ENCODE results near the gene CHRNA4. TPM values are rescaled to one million over a fixed set of nuclear protein-coding genes. Genes with fewer than 3 reads are reported as not detected.

The CHRNA4 gene
- total RNA-seq, 1 experiment from 2014 or later: not detected

DNA sequence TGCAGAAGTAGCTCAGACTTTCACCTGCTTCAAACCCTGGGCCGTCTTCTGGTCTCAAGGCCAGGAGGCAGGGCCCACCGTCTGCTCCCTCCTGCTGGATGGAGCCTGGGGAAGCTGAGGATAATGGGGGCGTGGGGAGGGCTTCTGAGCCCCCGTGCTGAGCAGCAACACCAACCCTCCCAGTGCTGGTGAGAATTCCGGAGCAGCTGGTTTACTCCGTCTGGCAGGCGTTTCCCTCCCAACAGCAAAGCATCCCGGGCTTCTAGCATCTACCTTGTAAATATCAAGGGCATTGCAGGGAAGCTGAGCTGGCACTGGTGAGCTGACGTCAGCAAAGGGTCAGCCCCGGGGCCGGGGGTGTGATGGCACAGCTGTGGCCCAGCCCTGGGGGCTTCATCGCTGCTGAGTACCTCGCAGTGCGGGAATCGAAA lies 16.8 kb upstream of the CHRNA4 start:
- no peak for DNase-seq (ENCODE audit: low read depth)

DNA sequence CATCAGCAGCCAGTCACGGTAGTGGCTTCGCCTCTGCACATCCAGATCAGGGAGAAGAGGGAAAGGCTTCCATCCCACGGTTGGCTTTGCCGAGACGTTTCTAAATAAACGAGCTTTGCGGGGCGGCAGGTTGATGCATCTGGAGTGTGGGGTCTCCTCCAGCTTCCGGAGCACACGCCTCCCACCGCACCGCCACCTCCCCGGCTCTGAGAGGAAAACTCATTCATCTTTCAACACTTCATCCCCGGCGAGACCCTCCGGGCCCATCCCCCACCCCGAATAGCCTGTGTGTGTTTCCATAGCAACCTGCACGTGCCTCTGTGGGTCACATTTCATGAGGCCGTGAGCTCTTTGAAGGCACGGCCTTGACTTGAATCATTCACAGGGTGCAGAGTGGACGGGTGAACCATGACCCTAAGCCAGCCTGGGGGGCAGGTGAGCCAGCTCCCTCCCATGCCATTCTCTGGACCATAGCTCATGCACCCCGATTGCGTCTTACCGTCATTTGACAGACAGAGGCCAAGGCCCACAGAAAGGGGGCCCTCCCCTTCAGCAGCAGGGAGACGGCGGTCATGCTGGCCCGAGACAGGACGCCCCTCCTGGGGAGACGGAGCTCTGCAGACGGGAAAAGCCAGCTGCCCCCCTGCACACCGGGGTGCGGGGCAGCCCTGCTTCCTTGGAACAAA lies 16.2 kb upstream of the CHRNA4 start:
- no peak for DNase-seq (ENCODE audit: low read depth)

DNA sequence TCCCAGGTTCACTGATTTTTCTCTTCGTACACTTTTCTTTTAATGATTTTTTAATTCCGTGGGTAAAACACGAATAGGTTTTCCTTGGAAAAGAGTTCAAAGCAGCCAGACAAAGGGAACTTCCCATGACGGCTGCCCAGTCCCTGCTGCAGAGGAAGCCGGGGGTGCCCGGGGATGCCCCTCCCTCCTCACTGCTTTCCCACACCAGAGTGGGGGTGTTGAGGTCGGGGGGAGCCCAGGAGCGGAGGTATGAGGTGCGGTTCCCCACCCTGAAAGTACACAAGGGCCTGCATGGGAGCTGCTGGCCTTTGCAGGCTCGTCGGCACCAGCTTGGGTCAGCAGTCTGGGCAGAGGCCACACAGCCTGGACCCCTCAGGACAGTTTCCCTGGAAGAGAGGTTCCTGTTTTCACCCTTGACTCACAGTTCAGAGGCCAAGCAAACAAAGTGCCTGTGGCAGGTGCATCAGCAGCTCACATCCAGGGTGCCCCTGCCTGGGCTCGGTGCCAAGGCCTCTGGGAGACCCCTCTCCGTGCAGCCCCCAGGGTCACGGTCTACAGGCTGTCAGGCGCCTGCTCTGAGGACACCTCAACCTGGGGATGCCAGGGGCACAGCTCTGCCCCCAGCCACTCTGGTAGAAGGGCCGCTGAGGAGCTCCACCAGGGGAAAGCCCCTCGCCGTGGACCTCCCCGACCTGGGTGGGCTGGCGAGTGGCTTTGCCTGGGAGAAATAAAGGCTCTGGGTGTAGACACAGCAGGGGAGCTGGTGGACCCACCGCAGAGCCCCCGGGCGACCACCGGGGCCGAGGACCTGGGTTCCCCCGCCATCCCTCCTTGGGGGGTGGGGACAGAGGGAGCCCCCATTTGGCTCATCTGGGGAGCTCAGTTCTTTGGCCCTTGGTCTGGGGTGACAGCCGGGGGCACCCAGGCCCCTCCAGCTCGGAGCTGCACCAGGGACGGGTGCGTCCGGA lies 15.4 kb upstream of the CHRNA4 start:
- DNase-seq (ENCODE audit: low read depth): no peak

DNA sequence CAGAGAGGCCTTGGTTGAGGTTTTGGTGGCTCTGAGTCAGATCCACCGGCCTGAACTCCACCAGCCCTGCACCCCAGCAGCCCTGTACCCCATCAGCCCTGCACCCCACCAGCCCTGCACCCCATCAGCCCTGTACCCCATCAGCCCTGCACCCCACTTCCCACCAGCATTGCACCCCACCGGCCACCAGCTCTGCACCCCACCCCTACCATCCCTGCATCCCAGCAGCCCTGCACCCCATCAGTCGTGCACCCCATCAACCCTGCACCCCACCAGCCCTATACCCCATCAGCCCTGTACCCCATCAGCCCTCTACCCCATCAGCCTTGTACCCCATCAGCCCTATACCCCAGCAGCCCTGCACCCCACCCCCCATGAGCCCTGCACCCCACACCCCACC lies 14.3 kb upstream of the CHRNA4 start:
- no peak for DNase-seq (ENCODE audit: low read depth)

DNA sequence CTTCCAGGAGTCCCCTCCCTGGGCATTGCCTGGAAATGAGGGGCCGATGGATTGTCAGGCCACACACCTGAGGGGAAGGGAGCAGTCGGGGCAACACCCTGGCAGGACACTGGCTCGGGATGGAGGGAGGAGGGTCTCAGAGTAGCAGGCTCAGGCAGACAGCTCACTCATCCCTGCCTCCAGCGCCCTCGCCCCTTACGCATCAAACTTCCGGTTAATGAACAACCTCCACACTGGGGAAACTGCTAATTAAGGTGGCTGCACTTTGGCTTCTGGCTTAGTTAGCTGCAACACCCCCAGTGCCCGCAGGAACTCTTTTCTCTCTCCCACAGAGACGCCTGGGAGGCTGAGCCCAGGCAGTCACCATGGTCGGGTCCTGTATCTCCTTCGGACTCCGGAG lies 13.4 kb upstream of the CHRNA4 start:
- no peak for DNase-seq (ENCODE audit: low read depth)

DNA sequence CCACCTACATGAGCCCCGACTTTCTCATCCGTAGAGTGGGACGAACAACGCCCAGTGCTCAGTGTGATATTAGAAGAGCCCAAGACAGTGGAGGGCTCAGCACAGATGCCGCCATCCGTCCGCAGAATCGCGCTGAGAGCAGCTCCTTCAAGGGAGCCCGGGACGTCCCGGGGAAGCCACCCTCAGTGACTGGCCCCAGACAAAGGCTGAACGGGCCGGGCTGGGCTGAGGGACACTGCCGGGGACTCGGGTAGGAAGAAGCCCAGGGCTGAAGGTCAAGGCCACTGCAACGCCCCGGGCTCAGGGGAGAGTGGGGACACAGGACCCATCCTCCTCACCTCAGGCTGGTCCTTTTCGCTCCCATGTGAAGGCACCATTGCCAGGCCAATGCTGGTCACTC lies 12.8 kb upstream of the CHRNA4 start:
- no peak for DNase-seq (ENCODE audit: low read depth)

DNA sequence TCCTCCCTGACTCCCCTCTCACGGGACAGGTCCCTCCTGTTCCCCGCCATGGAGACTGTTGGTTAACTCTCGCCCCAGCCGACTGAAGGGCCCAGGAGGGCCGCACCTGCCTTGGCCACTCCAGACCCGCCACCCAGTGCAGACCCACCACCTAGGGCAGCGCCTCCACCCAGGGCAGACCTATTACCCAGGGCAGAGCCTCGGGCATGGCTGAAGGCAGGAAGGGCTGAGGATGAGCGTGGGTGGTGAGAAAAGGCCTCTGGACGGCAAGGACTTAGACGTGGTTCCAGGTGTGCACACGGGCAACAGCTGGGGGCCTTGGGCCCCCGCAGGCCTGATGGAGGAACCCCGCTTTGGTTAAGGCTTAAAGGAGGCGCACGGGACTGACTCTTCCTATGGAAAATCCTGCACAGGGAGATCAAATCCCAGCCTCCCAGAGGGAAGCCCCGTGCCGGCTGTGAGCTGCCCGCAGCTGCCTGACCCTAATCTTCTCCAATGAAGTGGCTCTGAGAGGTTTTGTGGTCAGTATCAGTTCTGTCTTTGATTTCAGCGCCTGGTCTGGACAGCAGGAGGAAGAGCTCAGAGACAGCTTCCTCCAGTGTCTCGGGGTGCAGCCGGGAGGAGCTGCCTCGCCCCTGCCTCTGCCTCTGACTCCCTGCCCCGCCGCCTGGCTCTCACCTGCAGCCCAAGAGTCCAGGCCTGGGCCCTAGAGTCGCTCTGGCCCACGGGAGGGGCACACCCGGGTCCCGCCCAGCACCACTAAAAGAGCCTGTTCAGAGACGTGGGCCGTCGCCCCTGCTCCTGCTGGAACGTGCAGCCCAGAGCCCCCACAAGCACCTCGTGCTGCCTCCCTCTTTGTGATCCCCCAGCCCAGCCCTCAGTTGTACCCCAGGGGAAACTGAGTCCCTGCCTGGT lies 12.1 kb upstream of the CHRNA4 start:
- no peak for DNase-seq (ENCODE audit: low read depth)

DNA sequence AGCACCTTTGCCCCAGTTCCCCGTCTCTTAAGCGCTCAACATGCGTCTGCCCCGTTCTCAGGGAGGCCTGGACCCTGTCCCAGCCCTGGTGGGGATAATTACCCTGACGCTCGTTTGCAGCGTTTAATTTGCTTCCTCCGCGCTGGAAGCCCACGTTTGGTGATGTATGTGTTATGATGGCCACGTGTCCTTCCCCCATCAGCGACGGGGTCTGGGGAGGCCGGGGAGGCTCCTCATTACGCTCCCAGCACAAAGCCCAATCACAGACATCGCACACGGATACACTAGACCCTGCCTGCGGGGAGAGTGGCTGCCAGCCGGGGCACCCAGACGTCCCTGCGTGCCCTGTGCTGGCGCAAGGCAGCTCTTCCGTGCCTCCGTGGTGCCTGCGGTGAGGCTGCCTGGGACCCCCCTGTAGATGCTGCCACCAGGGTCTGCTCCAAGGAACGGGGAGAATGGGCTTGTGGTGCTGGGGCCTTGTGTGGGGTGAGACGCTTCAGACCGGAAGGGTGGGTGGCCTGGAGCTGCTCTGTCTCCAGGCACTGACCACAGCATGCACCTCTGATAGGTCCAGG lies 10.2 kb upstream of the CHRNA4 start:
- DNase-seq (ENCODE audit: low read depth): no peak

DNA sequence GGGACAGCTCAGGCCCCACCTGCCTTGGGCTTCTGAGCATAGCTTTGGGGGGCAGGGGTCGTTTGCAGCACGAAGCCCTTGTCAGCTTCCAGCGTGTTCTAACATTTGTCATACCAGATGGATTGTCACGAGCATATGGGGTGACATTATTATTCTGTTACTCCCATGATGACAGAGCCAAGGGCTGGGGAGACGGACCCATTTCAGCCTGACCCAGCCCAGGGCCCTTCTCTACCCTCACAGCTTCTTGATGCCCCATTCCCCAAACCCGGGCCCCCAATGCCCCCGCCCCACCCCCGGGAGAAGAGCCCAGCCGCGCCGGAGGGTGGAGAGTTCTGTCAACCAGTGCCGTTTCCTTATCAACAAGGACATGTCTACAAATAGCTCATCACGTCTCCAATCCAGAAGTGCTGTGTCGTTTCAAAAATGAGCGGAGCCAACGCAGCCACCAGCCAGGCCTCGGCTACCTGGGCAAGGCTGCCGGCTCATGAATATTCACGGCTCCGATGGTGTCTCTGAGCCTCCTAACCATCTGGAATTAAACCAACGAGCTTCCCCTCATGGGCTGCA lies 9.6 kb upstream of the CHRNA4 start:
- DNase-seq (ENCODE audit: low read depth): no peak

DNA sequence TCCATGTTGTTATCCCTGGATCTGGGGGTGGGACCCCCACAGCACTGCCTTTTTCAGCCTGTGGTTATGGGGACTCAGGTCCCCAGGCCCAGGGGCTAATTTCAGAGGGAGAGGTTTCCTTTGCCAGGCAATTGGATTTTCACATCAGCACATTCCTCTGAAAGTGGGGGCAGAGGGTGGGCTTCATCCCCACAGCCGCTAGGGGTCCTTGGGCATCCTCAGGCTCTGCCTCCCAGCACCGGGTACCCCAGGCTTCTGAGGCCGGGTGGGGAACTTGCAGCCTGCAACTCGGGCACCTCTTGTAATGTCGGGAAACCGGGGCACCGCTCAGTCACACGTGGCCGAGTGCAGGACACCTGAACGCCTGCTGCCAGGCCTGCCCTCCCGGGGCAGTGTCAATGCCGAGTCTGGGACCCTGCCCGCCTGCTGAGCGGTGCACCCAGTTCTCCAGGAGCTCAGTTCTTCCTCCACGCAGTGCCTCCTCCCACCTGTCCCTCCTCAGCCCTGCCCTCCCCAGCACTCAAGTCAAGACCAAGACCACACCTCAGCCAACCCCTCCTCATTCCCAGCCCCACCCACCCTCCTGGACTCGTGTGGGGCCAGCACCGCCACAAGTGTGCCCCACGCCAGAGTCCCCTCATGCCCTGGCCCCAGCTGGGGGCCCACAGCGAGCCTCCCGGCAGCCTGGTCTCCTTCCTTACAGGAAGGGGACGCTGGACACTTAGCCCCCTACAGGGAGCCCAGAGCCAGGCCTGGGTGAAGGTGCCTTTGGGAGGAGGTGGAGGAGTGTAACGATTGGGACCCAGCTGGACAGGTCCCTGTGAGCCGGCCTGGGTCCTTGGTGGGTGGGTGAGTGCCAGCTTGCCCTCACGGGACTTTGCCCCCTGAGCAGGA lies 8.8 kb upstream of the CHRNA4 start:
- DNase-seq (ENCODE audit: low read depth): no peak

DNA sequence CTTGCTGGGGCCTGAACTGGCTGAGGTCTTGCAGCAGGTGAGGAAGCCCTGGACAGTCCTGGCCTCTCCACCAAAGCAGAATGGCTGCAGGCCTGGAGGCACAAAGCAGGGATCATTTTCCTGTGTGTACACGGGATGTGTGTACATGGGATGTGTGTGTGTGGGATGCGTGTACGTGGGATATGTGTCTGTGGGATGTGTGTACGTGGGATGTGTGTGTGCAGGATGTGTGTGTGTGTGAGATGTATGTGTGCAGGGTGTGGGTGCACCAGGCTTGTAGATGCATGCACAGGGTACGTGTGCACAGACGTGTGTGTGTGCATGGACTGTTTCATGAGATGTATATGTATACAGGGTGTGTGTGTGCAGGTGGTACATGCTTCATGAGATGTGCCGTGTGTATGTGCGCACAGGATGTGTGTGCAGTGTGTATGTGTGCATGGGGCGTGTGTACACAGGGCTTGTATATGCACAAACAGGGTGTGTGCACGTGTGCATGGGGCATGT lies 7.9 kb upstream of the CHRNA4 start:
- DNase-seq (ENCODE audit: low read depth): no peak

DNA sequence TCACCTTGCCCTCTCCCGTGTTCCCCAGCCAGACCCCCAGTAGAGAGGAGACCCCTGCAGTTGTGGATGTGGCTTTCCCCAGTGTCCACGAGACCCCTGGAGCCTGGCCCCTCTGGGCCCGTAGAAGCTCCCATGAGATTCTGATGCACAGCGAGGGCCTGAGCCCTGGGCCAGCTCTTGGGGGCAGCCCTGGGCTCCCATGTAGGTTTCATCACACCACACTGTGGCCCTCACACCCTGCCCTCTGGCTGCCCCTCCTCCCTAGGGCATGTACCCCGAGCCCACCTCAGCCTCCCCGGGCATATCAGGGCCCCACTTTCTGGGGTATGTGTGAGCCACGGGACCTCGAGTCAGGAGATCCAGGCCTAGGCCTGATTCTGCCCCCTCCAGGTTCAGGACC lies 7.0 kb upstream of the CHRNA4 start:
- no peak for DNase-seq (ENCODE audit: low read depth)

DNA sequence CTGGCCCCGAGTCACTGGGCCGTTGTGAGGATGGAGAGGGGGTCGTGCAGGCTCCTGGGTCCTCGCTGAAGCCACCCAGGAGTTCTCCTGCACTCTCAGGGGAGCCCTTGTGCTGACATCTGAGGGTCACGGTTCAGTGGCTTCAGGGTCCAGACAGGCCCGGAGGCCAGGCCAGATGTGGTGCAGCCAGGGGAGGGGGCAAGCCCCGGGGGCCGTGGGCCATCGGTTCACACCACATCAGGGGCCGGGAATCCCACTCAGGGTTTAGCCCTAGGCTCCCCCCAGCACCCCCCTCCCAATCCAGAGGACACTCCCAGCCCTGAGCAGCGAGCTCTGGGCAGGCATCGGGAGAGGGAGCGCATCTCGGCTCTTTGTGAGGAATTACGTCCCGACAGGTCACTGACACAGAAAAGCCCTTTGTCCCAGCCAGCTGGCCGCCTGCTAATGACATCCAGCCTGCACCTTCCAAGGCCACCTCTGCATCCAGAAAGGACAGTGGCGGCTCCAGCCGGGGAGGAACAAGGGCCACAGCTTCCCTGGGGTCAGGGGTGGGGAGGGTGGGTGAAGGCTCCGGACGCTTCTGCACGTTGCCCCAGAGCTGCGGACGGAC lies 6.4 kb upstream of the CHRNA4 start:
- DNase-seq (ENCODE audit: low read depth): no peak

DNA sequence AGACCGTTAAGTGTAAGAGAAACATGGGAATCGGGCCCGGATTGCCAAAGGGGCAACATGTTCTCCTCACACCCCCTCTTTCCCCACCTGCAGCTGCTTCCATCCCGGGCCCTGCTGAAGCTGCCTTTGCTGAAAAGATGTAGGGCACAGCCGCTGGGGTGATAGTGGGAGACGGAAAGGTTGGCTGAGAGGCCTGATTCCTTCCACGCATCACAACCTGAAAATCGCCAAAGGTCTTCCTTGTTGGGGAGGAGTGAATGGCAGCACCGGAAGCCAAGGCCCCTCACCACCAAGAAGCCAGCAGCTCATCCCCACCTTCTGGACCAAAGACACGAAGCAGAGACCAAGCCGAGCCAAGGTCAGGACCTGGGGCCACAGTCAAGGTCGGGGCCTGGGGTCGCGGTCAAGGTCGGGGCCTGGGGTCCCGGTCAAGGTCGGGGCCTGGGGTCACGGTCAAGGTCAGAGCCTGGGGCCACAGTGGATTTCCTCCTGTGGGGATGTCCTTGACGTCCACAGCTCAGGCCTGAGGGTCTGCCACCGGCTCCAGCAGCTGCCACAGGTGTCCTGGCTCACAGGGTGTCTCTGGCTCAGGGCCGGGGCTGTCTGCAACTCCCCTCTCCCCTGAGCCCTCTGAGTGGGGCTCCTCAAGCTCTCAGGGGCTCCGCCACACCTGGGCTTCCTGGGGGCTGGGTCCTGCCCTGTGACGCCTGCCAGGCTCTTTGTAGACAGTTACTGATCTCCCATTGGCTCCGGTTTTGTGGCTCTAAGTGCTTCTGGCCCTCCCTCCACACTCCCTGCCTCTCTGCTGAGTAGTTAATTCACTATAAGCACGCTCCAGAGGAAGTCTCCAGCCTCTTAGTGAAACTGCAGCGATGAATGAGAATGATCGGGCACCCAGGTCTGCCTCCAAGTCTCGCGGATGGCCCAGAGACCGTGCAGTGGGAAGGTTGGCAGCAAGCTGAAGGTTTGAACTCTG lies 5.5 kb upstream of the CHRNA4 start:
- DNase-seq (ENCODE audit: low read depth): no peak

DNA sequence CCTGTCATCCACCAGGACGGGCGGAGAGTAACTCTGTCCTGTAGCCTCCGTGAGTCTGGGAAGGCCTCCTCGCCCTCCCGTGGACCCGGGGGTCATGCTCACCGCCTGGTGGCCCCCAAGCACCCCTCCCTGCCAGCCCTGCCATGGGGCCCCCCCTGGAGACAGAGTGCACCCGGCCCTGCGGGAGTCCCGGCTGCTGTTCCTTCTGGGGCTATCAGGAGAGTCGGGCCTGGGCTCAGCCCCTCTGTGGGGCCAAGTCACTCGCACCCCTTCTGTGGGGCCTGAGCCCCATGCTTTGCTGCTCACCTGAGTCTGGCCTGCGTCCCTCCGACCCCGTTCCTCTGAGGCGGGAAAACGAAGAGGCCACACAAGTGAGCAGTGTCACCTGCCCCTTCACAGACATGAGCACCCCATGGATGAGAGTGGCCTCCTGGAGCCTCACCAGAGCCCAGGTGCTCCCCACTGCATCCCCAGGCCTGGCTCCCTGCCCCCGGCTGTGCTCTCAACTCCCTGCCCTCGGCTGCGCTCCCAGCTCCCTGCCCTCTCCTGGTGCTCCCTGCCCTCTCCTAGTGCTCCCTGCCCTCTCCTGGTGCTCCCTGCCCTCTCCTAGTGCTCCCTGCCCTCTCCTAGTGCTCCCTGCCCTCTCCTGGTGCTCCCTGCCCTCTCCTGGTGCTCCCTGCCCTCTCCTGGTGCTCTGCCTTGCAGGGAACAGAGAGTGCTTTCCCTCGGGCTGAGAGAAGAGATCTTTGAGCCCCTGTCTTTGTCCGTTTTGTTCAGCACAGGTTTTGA lies 4.6 kb upstream of the CHRNA4 start:
- no peak for DNase-seq (ENCODE audit: low read depth)

DNA sequence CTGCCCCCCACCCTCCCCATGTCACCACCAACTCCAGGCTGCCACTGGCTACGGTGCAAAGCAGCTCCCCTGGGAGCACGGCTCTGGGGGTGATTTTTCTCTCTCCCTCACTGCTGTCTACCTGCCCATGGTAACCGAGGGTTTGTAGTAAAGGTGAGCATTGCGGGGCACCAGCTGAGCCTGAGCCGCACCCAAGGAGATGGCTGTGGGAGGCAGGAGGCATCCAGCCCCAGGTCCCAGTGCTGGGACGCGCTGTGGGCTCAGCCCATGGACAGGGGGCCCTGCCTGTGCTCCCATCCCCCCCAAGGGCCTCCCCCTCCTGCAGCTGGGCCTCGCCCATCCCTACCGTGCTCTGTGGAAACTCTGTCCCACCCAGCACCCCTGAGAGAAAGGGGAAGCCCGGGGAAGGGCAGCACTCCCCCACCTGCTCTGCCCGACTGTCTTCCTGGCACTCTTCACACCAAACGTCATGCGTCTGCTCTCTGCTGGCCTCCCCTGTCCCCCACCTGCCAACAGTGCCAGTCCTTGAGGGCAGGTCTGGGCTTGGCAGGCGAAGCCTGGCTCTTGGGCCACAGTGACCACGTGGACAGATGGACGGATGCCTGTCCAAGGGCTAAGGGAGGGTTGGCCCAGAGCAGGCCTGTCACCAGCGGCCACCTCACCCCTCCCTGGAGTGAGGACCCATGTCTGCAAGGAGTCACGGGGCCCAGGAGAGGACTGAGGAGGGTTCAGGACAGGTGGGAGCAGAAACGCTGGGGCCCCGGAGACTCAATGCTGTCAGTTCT lies 3.8 kb upstream of the CHRNA4 start:
- DNase-seq (ENCODE audit: low read depth): no peak

All from Daoy (cell line).